ENCODE data around the gene DSTYK.

DNA sequence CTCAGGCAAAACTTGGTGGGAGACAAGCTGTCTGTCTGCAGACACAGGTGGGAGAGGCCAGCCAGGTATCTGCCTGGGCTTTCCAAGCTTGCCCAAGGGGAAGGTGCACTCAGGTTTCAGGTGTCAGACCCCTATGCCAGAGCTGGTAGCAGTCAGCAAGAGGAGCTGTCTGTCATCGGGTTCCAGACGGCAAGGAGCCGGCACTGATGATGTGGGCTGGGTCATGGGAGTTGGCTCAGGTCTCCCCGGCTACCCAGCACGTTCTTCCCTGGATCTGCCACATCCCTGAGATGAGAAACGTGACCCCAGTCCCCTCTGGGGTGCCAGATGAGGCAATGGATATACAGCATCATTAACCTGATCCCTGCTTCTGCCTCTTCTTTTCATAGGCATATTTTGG is 39.2 kb upstream of the DSTYK start:
- TF ChIP-seq, protein P1, sequence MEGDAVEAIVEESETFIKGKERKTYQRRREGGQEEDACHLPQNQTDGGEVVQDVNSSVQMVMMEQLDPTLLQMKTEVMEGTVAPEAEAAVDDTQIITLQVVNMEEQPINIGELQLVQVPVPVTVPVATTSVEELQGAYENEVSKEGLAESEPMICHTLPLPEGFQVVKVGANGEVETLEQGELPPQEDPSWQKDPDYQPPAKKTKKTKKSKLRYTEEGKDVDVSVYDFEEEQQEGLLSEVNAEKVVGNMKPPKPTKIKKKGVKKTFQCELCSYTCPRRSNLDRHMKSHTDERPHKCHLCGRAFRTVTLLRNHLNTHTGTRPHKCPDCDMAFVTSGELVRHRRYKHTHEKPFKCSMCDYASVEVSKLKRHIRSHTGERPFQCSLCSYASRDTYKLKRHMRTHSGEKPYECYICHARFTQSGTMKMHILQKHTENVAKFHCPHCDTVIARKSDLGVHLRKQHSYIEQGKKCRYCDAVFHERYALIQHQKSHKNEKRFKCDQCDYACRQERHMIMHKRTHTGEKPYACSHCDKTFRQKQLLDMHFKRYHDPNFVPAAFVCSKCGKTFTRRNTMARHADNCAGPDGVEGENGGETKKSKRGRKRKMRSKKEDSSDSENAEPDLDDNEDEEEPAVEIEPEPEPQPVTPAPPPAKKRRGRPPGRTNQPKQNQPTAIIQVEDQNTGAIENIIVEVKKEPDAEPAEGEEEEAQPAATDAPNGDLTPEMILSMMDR (IDR thresholded peaks at IDR 0.05) = no peak
- no peak for TF ChIP-seq POLR2A (IDR thresholded peaks at IDR 0.05)

Measured in uterus (tissue), 2 donors.